ENCODE measurements around the gene DNAAF8. TPM values are rescaled to one million over a fixed set of nuclear protein-coding genes. Genes with fewer than 3 reads are reported as not detected.

DNAAF8 gene
- total and polyA plus RNA-seq, 8 donors, result 0.23 to 1.0 (median 0.58) TPM

DNA sequence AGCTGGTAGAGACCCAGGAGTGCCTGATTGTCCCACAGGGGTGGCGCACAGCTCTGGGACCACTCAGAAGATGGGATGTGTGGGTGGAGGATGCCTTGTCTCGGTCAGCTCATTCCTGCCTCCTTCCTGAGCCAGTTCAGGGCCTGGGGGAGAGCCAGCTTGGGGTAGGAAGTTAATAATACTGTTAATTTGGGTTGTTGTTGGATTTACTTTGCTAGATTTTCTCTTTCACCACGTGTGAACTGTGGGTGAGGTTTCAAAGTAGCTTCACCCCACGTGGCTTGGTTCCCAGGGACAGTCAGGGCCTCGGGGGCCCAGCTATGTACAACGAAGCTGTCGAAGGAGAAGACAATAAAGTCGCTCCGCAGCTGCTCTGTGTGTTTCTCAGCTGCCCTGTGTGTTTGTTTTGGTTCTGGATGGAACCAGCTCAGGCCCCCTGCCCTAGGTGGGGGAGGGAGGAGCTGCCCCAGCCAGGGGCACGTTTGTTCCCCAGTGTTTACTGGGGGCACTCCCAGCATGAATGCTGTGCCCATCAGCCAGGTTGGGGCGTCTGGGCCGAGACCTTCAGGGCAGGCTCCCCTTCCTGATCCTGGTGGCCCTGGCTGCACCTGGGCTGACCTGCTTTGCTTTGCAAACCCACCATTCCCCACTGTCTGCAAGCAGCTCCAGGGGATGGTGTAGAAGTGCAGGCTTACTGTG, 38.7 kb upstream of the DNAAF8 start:
- Histone ChIP-seq H3K9me3 (no peaks in the 10 kb centered on the region), H3K36me3 (peaks cover 3 to 38% (median 4%) of the 10 kb centered on the region in 3 donors), H3K27me3 (no peaks in the 10 kb centered on the region), H3K4me1 (peaks cover 0 to 7% (median 0%) of the 10 kb centered on the region in 3 donors), H3K4me3 (no peak overlapping the region), H3K27ac (no peak overlapping the region)
- 66 to 69% methylated on average over 12 of the region's 12 CpGs for WGBS, 2 donors
- intact Hi-C loops (cut with DNase I), result no loop called here
- TF ChIP-seq, protein P1, sequence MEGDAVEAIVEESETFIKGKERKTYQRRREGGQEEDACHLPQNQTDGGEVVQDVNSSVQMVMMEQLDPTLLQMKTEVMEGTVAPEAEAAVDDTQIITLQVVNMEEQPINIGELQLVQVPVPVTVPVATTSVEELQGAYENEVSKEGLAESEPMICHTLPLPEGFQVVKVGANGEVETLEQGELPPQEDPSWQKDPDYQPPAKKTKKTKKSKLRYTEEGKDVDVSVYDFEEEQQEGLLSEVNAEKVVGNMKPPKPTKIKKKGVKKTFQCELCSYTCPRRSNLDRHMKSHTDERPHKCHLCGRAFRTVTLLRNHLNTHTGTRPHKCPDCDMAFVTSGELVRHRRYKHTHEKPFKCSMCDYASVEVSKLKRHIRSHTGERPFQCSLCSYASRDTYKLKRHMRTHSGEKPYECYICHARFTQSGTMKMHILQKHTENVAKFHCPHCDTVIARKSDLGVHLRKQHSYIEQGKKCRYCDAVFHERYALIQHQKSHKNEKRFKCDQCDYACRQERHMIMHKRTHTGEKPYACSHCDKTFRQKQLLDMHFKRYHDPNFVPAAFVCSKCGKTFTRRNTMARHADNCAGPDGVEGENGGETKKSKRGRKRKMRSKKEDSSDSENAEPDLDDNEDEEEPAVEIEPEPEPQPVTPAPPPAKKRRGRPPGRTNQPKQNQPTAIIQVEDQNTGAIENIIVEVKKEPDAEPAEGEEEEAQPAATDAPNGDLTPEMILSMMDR (IDR thresholded peaks at IDR 0.05), result no peak
- DNase-seq (peak in 3 of 6 donors; percentile 19 to 56 (median 31)), ATAC-seq (no peak), FAIRE-seq (no peak)

DNA sequence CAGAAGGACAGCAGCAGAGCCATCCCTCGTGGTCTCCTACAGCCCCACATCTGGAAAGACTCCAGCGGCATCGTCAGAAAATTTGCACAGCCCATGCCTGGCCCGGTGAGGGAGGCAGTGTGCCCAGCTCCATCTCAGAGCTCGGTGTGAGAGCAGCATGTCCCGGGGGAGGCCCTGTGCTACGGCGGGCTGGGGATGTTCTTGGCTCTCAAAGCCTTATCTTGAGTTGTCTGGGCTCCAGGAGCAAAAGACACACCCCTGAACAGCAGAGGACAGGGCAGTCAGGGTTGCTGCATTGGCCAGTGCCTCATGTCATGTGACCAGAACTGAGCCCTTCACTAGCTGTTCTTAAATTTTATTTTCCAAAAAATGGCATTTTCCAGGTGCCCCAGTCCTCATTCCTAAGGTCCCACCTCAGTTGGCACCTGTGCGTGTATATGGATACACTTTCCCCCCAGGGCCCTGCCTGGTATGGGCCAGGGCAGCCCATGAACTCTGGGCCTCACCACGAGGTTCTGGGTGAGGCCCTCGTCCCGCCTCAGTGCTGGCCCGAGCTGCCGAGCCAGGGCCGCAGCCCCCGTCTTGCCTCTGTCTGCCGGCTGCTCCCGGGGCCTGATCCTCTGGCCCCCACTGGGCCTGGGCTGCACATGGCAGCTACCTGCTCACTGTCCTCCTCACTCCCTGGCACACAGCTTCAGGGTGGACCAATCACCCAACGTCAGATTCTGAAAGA, 38.0 kb upstream of the DNAAF8 start:
- DNase-seq (peak in 2 of 6 donors; percentile 12 to 38), FAIRE-seq (no peak), ATAC-seq (no peak)
- no peaks in the 10 kb centered on the region for H3K9me3 ChIP-seq
- WGBS, 2 donors, result 69 to 73% methylated on average over 19 of the region's 19 CpGs
- no peaks in the 10 kb centered on the region for H3K27me3 ChIP-seq
- peaks cover 0 to 7% (median 0%) of the 10 kb centered on the region in 3 donors for H3K4me1 ChIP-seq
- H3K36me3 ChIP-seq, result peaks cover 3 to 45% (median 9%) of the 10 kb centered on the region in 3 donors
- no peak overlapping the region for H3K27ac ChIP-seq
- intact Hi-C loops (cut with DNase I), result no loop called here
- H3K4me3 ChIP-seq, result no peak overlapping the region
- TF ChIP-seq, protein P1 (IDR thresholded peaks at IDR 0.05), result no peak

DNA sequence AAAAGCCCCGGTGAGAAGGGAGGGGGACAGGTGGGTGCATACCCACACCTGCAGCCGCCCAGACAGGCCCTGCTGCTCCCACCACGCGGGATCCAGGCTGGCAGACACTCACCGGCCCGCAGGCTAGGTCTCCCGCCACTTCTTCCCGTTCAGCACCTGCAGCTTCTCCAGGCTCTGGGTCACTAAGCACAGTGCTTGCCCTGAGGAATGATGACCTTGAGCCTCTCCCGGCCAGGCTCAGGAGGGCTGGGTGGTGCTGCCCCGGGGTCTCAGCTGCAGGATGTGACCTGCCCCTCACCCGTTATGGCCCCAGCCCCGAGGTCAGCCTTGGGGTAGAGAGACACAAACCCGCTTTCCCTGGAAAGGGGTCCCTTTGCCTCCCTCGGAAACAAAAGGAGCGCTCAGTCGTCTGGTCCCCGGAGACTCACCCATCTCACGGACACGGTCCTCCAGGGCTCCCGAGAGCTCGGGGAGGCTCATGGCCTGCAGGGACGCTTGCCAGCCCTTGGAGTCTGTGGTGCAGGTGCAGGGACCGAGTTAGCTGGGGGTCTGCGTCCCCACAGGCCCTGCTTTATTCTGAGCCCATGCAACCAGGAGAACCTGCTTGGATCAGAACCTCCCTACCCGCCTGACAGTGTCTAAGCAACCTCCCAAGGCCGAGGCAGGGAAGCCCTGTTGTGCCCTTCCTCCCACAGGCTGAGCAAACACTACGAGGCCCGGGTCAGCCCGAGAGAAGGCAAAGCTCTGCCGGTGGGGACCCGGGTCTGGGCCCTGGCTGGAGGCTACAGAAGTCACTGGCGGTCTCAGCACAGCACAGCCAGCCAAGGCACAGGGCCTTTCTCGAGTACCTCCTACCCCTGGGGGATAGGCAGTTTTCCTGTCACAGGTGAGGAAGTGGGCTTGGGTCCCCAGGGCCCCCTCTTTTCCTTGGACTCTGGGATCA, 37.2 kb upstream of the DNAAF8 start:
- TF ChIP-seq, protein P1 (IDR thresholded peaks at IDR 0.05), result no peak
- Histone ChIP-seq H3K9me3 (no peaks in the 10 kb centered on the region), H3K27ac (no peak overlapping the region), H3K4me1 (peaks cover 0 to 7% (median 0%) of the 10 kb centered on the region in 3 donors), H3K27me3 (no peaks in the 10 kb centered on the region), H3K4me3 (no peak overlapping the region), H3K36me3 (peaks cover 3 to 50% (median 9%) of the 10 kb centered on the region in 3 donors)
- ATAC-seq (no peak), DNase-seq (peak in 3 of 6 donors; percentile 16 to 67 (median 31)), FAIRE-seq (no peak)
- intact Hi-C loops (cut with DNase I), result no loop called here
- 68 to 69% methylated on average over 33 of the region's 33 CpGs for WGBS, 2 donors

DNA sequence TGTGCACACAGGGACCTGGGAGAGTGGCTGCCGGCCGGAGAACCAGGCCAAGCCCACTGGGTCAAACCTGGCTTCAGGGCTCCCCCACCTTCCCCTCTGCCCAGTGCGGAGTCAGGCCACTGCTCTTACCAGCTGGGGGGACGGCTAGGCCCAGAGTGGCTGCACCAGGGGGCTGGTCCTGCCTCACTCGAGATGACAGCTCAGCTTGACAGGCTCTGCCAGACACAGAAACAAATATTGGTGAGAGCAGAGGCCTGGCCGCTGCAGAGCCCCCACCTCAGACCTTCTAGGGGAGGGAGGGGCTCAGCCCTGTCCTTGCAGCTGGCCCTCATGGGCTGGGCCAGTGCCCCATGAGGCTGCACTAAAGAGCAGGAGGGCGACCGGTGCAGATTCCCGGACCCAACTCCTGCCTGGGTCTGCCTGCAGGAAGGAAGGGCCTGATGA, 36.5 kb upstream of the DNAAF8 start:
- 87 to 91% methylated on average over 9 of the region's 9 CpGs for WGBS, 2 donors
- TF ChIP-seq, protein P1 (IDR thresholded peaks at IDR 0.05), result no peak
- ATAC-seq (no peak), DNase-seq (peak in 2 of 6 donors; percentile 12 to 73), FAIRE-seq (no peak)
- Histone ChIP-seq H3K9me3 (no peaks in the 10 kb centered on the region), H3K4me3 (no peak overlapping the region), H3K4me1 (peaks cover 0 to under 1% (median 0%) of the 10 kb centered on the region in 3 donors), H3K36me3 (peaks cover 3 to 50% (median 9%) of the 10 kb centered on the region in 3 donors), H3K27ac (no peak overlapping the region), H3K27me3 (no peaks in the 10 kb centered on the region)
- intact Hi-C loops (cut with DNase I), result no loop called here

Measured in pancreas (tissue), 10 donors.